H1 (cell line): ENCODE results near the gene PAQR8. TPM values are rescaled to one million over a fixed set of nuclear protein-coding genes. Genes with fewer than 3 reads are reported as not detected.

Experiments used
- NANOG ChIP-seq: IDR thresholded peaks from 2 replicates; pipeline ENCODE4 v1.6.1; 2011; ENCODE audit warnings: low read length, low read depth, mild to moderate bottlenecking, inconsistent platforms; ENCODE audit not compliant: insufficient read depth, poor library complexity, severe bottlenecking
- NRF1 ChIP-seq: IDR thresholded peaks from 2 replicates; pipeline ENCODE4 v1.6.1; 2011; ENCODE audit warnings: mild to moderate bottlenecking, low read depth, low read length, improper control_type of control experiment
- RFX5 ChIP-seq: IDR thresholded peaks from 2 replicates; pipeline ENCODE4 v1.6.1; 2011; ENCODE audit warnings: low read depth, low read length, improper control_type of control experiment, borderline replicate concordance
- ZNF274 ChIP-seq: IDR thresholded peaks from 2 replicates; pipeline ENCODE4 v1.7.0; 2012; ENCODE audit warnings: low read length, borderline replicate concordance; ENCODE audit errors: extremely low read depth
- polyA plus RNA-seq, 7 experiments: library from polyadenylated mRNA; depleted of rRNA in 3 of 7; stranded (reverse) in 5 of 7; unstranded in 2 of 7; fragments of >200 nt in 5 of 7; fragments of 200-250 nt in 2 of 7; gene quantifications; 1 replicate in 5 of 7; 2 replicates in 1 of 7; 4 replicates in 1 of 7; pipeline versions ENCODE4 v1.2.1 to v1.2.3, GENCODE V29; 2011 to 2013; ENCODE audit warnings: missing spikeins in 2 of 7, mixed read lengths in 2 of 7
- total RNA-seq: library from RNA; stranded (reverse); fragmentation: NEBNext Ultra II Directional; extraction: Animal tissue kit (Norgen Biotek cat#: 25700); gene quantifications from 2 replicates; pipeline ENCODE4 v1.2.1, GENCODE V29; 2021
- TF ChIP-seq, protein P1 (sequence below), 3 experiments: IDR thresholded peaks; 1 replicate in 2 of 3; 2 replicates in 1 of 3; pipeline versions ENCODE4 v1.5.1 to v1.6.1; 2011; ENCODE audit warnings: low read length in 3 of 3, mild to moderate bottlenecking in 3 of 3, inconsistent platforms in 2 of 3, low read depth in 1 of 3, moderate library complexity in 1 of 3; ENCODE audit not compliant: insufficient read depth in 1 of 3; ENCODE audit errors: control extremely low read depth in 1 of 3

Gene PAQR8
- total and polyA plus RNA-seq, 2 of the 8 experiments (the other 6 are each of a cell fraction or from before 2014, with no cell fraction given): 7.6 to 9.6 TPM

- TF ChIP-seq NANOG: no peak
- TF ChIP-seq RFX5: no peak
- no peak for TF ChIP-seq ZNF274
- no peak for TF ChIP-seq NRF1
- TF ChIP-seq, protein P1, sequence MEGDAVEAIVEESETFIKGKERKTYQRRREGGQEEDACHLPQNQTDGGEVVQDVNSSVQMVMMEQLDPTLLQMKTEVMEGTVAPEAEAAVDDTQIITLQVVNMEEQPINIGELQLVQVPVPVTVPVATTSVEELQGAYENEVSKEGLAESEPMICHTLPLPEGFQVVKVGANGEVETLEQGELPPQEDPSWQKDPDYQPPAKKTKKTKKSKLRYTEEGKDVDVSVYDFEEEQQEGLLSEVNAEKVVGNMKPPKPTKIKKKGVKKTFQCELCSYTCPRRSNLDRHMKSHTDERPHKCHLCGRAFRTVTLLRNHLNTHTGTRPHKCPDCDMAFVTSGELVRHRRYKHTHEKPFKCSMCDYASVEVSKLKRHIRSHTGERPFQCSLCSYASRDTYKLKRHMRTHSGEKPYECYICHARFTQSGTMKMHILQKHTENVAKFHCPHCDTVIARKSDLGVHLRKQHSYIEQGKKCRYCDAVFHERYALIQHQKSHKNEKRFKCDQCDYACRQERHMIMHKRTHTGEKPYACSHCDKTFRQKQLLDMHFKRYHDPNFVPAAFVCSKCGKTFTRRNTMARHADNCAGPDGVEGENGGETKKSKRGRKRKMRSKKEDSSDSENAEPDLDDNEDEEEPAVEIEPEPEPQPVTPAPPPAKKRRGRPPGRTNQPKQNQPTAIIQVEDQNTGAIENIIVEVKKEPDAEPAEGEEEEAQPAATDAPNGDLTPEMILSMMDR (IDR thresholded peaks at IDR 0.05; ENCODE audit: control extremely low read depth in 1 of 3, insufficient read depth in 1 of 3, low read depth in 1 of 3, low read length in 3 of 3): no peak
Measured at GRCh38 chr6:52328303-52328662, 33.7 kb upstream of the PAQR8 start (continued).
